A549 (cell line): Measurements from ENCODE around the gene OR10AD1. TPM values are rescaled to one million over a fixed set of nuclear protein-coding genes. Genes with fewer than 3 reads are reported as not detected.

Experiments
- ATAC-seq, 2 experiments: fragments of 200-7000 bp in 1 of 2; fragments of >200 bp in 1 of 2; cut with Nextera tagmentation in 1 of 2; cut with Tn5 transposase in 1 of 2; 3 replicates each; pipeline versions ENCODE4 v1.8.0 to v1.9.1; 2018 to 2020; ENCODE audit warnings: mild to moderate bottlenecking in 1 of 2, moderate library complexity in 1 of 2
- CTCF ChIA-PET: fragments of 300-600 bp; sonication (Branson Sonifier 250); formaldehyde crosslinking; extraction: SDS; loops from one replicate; lab custom pipeline; 2021; ENCODE audit warnings: antibody characterized with exemption, inconsistent platforms; lab: Yijun Ruan, JAX
- POLR2A ChIA-PET: fragments of 350-600 bp; formaldehyde crosslinking; extraction: SDS; loops from one replicate; lab custom pipeline; 2021; ENCODE audit warnings: antibody characterized with exemption, inconsistent platforms; lab: Yijun Ruan, JAX
- DNase-seq, 2 experiments: peaks; one replicate each; pipeline versions ENCODE4 v3.0.0 to v3.0.0-alpha.2; 2011 to 2016; ENCODE audit warnings: low read depth in 1 of 2, low spot score in 1 of 2
- FAIRE-seq: peaks from 2 replicates; lab custom pipeline; 2011; peaks lifted over from hg19 to GRCh38; lab: Jason Lieb, UNC
- H3K27ac ChIP-seq, 2 experiments: fragments of >200 bp; sonication (Bioruptor Twin); formaldehyde crosslinking; 3 replicates each; pipeline ENCODE4 v1.5.1; 2016 to 2017
- H3K4me1 ChIP-seq: fragments of >200 bp; sonication (Bioruptor Twin); formaldehyde crosslinking; 3 replicates; pipeline ENCODE4 v1.6.1; 2016
- H3K4me2 ChIP-seq: fragments of >200 bp; sonication (Bioruptor Twin); formaldehyde crosslinking; 3 replicates; pipeline ENCODE4 v1.6.1; 2016
- H3K4me3 ChIP-seq: fragments of >200 bp; sonication (Bioruptor Twin); formaldehyde crosslinking; 3 replicates; pipeline ENCODE4 v1.5.1; 2016
- H3K9me3 ChIP-seq: fragments of >200 bp; sonication (Bioruptor Twin); formaldehyde crosslinking; 3 replicates; pipeline ENCODE4 v1.6.1; 2016
- BCL3 ChIP-seq: fragments of >200 bp; sonication (Bioruptor Twin); formaldehyde crosslinking; IDR thresholded peaks from 3 replicates; pipeline ENCODE4 v1.6.1; 2016
- CBX2 ChIP-seq: fragments of 200-600 bp; sonication (generic); IDR thresholded peaks from 2 replicates; pipeline ENCODE4 v1.6.1; 2016; ENCODE audit warnings: low read depth, mild to moderate bottlenecking, borderline replicate concordance
- CHD2 ChIP-seq: fragments of 150-350 bp; IDR thresholded peaks from 2 replicates; pipeline ENCODE4 v1.6.1; 2014; ENCODE audit warnings: low read length; ENCODE audit not compliant: partially characterized antibody
- E2F6 ChIP-seq: IDR thresholded peaks from 2 replicates; pipeline ENCODE4 v1.6.1; 2012; ENCODE audit warnings: low read depth, borderline replicate concordance
- FOSB ChIP-seq: fragments of 250-450 bp; sonication (Bioruptor Pico); IDR thresholded peaks from 2 replicates; pipeline ENCODE4 v1.5.0; 2020; ENCODE audit warnings: mild to moderate bottlenecking, moderate library complexity
- GATA3 ChIP-seq: IDR thresholded peaks from 2 replicates; pipeline ENCODE4 v1.6.1; 2012; ENCODE audit warnings: borderline replicate concordance
- HOXA7 ChIP-seq: fragments of 250-450 bp; sonication (Bioruptor Pico); IDR thresholded peaks from 2 replicates; pipeline ENCODE4 v1.5.0; 2020; ENCODE audit warnings: mild to moderate bottlenecking, moderate library complexity
- HOXB13 ChIP-seq: fragments of 250-450 bp; sonication (Bioruptor Pico); IDR thresholded peaks from 2 replicates; pipeline ENCODE4 v1.5.0; 2020; ENCODE audit warnings: low read depth, mild to moderate bottlenecking, moderate library complexity
- NFE2L2 ChIP-seq: fragments of 150-350 bp; conservative IDR thresholded peaks from 2 replicates; pipeline ENCODE4 v1.6.1; 2014; ENCODE audit warnings: low read length
- POLR2AphosphoS2 ChIP-seq: conservative IDR thresholded peaks from 2 replicates; pipeline ENCODE4 v1.6.1; 2012; ENCODE audit warnings: low read length, improper control_type of control experiment, inconsistent platforms
- RARB ChIP-seq: fragments of 250-450 bp; sonication (Bioruptor Pico); IDR thresholded peaks from 2 replicates; pipeline ENCODE4 v1.8.0; 2021; ENCODE audit warnings: mild to moderate bottlenecking, moderate library complexity
- RCOR1 ChIP-seq: fragments of 150-350 bp; IDR thresholded peaks from 2 replicates; pipeline ENCODE4 v1.6.1; 2014; ENCODE audit warnings: antibody characterized with exemption, low read length, low read depth
- REST ChIP-seq: fragments of 200-600 bp; sonication (generic); IDR thresholded peaks from 2 replicates; pipeline ENCODE4 v1.6.1; 2016; ENCODE audit warnings: antibody characterized with exemption, mild to moderate bottlenecking, moderate library complexity
- RNF2 ChIP-seq: fragments of 200-600 bp; sonication (generic); IDR thresholded peaks from 2 replicates; pipeline ENCODE4 v1.6.1; 2016; ENCODE audit warnings: low read depth, mild to moderate bottlenecking, antibody characterized with exemption, moderate library complexity, borderline replicate concordance
- SREBF2 ChIP-seq: fragments of 450-650 bp; IDR thresholded peaks from 2 replicates; pipeline ENCODE4 v1.6.1; 2014; ENCODE audit warnings: mild to moderate bottlenecking, moderate library complexity
- TFCP2L1 ChIP-seq: fragments of 250-450 bp; sonication (Bioruptor Pico); IDR thresholded peaks from 2 replicates; pipeline ENCODE4 v1.5.0; 2021; ENCODE audit warnings: mild to moderate bottlenecking
- ZC3H11A ChIP-seq: fragments of 450-650 bp; IDR thresholded peaks from 2 replicates; pipeline ENCODE4 v1.6.1; 2014; ENCODE audit warnings: antibody characterized with exemption, mild to moderate bottlenecking
- ZNF302 ChIP-seq: fragments of 250-450 bp; sonication (Bioruptor Pico); IDR thresholded peaks from 2 replicates; pipeline ENCODE4 v1.9.0; 2021; ENCODE audit warnings: inconsistent platforms, mild to moderate bottlenecking, moderate library complexity
- ZSCAN20 ChIP-seq: fragments of 250-450 bp; sonication (Bioruptor Pico); IDR thresholded peaks from 2 replicates; pipeline ENCODE4 v1.8.0; 2022; ENCODE audit warnings: mild to moderate bottlenecking, moderate library complexity
- WGBS: methylation state at CpG from one replicate; pipeline ENCODE4 v1.1.6; 2017; ENCODE audit errors: missing lambda C conversion rate; 5-methylcytosine and 5-hydroxymethylcytosine counted together
- polyA plus RNA-seq, 4 experiments: library from polyadenylated mRNA; depleted of rRNA in 3 of 4; stranded (reverse); fragments of >200 nt; fragmentation: RNase III in 1 of 4; extraction: RNeasy Plus Mini Kit Qiagen cat#74134 plus additional on column Dnase treatment in 1 of 4; gene quantifications; 2 replicates in 3 of 4; 3 replicates in 1 of 4; pipeline ENCODE4 v1.2.3, GENCODE V29; 2011 to 2017
- TF ChIP-seq, protein P1 (sequence below): fragments of 450-650 bp; IDR thresholded peaks from 2 replicates; pipeline ENCODE4 v1.6.1; 2014; ENCODE audit warnings: antibody characterized with exemption
- TF ChIP-seq, protein P2 (sequence below): IDR thresholded peaks from 2 replicates; pipeline ENCODE4 v1.6.1; 2012

OR10AD1 gene
- polyA plus RNA-seq, 2 of the 4 experiments (the other 2 are of a cell fraction): not detected

- Histone ChIP-seq H3K4me3 (no peak overlapping the region), H3K9me3 (no peaks in the 10 kb centered on the region), H3K27ac (no peak overlapping the region), H3K4me1 (peaks cover 10% of the 10 kb centered on the region; the same call in 2 of the 3 replicates), H3K4me2 (no peak overlapping the region)
- CTCF ChIA-PET: interaction anchor here (0.7 to 3.0 kb wide), 5 partner anchors 9 to 342 kb away, joined by 3 to 15 read pairs (median 14); partner anchors contain the start of gene ASB8
- no peak for DNase-seq
- POLR2A ChIA-PET: no interaction called here
- FAIRE-seq: no peak
- TF ChIP-seq RNF2: no peak
- TF ChIP-seq CHD2: no peak
- TF ChIP-seq, protein P1, sequence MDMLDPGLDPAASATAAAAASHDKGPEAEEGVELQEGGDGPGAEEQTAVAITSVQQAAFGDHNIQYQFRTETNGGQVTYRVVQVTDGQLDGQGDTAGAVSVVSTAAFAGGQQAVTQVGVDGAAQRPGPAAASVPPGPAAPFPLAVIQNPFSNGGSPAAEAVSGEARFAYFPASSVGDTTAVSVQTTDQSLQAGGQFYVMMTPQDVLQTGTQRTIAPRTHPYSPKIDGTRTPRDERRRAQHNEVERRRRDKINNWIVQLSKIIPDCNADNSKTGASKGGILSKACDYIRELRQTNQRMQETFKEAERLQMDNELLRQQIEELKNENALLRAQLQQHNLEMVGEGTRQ: no peak
- no peak for TF ChIP-seq ZNF302
- TF ChIP-seq RARB: no peak
- no peak for TF ChIP-seq GATA3
- no peak for TF ChIP-seq RCOR1
- no peak for TF ChIP-seq REST
- no peak for TF ChIP-seq NFE2L2
- no peak for TF ChIP-seq ZC3H11A
- TF ChIP-seq POLR2AphosphoS2: no peak
- TF ChIP-seq HOXA7: no peak
- no peak for TF ChIP-seq CBX2
- TF ChIP-seq FOSB (CRISPR knock-in tag): no peak
- TF ChIP-seq, protein P2, sequence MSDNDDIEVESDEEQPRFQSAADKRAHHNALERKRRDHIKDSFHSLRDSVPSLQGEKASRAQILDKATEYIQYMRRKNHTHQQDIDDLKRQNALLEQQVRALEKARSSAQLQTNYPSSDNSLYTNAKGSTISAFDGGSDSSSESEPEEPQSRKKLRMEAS: no peak
- TF ChIP-seq SREBF2: no peak
- no peak for TF ChIP-seq E2F6
- ATAC-seq: no peak
- WGBS: 0% methylated on average over 1 of the region's 1 CpG
Measured at GRCh38 chr12:48180424-48180823, 22.7 kb downstream of the OR10AD1 start.

DNA sequence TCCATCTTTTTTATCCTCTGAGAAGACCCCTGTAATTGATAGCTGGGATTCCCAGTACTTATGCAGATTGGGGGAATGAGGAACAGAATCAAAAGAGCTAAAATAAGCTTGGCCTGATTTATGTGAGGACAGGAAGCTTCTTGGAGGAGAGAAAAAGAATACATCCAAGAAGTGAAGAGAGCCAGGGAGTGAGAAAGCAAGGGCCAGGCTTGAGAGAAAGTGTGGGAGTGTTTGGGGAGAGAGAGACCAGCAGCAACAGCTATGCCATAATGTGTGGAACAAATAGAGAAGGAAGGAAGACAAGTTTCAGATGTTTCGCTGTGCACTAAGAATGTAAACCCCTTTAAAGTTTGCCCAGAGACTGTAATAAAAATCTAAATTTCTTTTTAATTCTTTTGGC, 23.6 kb downstream of the OR10AD1 start:
- TF ChIP-seq, protein P2: no peak
- TF ChIP-seq ZSCAN20 (CRISPR knock-in tag): no peak
- TF ChIP-seq HOXB13 (CRISPR knock-in tag): no peak
- no peak for TF ChIP-seq TFCP2L1 (CRISPR knock-in tag)
- no peak for TF ChIP-seq BCL3
- ATAC-seq (no peak), DNase-seq (no peak), FAIRE-seq (no peak)
- 84% methylated on average over 1 of the region's 1 CpG for WGBS
- CTCF ChIA-PET: interaction anchor here (0.6 to 3.0 kb wide), 7 partner anchors 10 to 308 kb away, joined by 3 to 15 read pairs (median 3); partner anchors contain the start of gene ASB8
- Histone ChIP-seq H3K4me3 (no peak overlapping the region), H3K27ac (no peak overlapping the region), H3K4me1 (peaks cover 10% of the 10 kb centered on the region; the same call in 2 of the 3 replicates), H3K9me3 (no peaks in the 10 kb centered on the region), H3K4me2 (no peak overlapping the region)
- POLR2A ChIA-PET: no interaction called here
